Measurements from ENCODE around the gene COL27A1. TPM values are rescaled to one million over a fixed set of nuclear protein-coding genes. Genes with fewer than 3 reads are reported as not detected.

COL27A1 gene
- total RNA-seq, 2 donors from 2014 or later, result 8.7 to 54.8 TPM

DNA sequence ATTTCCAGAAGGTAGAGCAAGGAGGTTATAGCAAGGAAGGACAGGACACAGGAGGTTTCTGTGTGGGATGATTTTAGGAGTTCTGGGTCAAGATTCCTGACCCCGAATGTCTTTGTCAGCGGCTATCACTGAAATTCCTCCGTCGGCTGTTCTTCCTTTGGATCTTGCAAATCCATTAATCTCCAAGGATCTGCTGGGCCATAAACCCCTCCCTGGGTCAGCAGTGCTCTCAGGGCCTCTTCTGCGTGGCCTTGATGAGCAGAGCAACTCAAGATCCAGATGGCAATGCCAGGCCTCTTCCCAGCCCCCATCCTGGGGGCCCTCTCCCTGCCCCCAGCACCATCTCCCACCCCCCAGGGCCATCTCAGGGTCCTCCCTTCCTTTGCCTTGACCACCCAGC, 16.3 kb upstream of the COL27A1 start:
- Histone ChIP-seq H3K27me3 (replicated peaks; ENCODE audit: insufficient read depth) (no peaks in the 10 kb centered on the region), H3K4me1 (replicated peaks) (no peaks in the 10 kb centered on the region), H3K4me3 (no peak overlapping the region), H3K9me3 (no peaks in the 10 kb centered on the region), H3K36me3 (no peaks in the 10 kb centered on the region), H3K27ac (no peak overlapping the region)
- over 99% methylated on average over 5 of the region's 5 CpGs for WGBS
- DNase-seq (ENCODE audit: low spot score), result no peak
- TF ChIP-seq POLR2AphosphoS5 (IDR thresholded peaks at IDR 0.05), result no peak
- no peak for TF ChIP-seq POLR2A (IDR thresholded peaks at IDR 0.05)
- TF ChIP-seq, protein P1, sequence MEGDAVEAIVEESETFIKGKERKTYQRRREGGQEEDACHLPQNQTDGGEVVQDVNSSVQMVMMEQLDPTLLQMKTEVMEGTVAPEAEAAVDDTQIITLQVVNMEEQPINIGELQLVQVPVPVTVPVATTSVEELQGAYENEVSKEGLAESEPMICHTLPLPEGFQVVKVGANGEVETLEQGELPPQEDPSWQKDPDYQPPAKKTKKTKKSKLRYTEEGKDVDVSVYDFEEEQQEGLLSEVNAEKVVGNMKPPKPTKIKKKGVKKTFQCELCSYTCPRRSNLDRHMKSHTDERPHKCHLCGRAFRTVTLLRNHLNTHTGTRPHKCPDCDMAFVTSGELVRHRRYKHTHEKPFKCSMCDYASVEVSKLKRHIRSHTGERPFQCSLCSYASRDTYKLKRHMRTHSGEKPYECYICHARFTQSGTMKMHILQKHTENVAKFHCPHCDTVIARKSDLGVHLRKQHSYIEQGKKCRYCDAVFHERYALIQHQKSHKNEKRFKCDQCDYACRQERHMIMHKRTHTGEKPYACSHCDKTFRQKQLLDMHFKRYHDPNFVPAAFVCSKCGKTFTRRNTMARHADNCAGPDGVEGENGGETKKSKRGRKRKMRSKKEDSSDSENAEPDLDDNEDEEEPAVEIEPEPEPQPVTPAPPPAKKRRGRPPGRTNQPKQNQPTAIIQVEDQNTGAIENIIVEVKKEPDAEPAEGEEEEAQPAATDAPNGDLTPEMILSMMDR (IDR thresholded peaks at IDR 0.05), result no peak
- intact Hi-C loops (cut with DNase I), result no loop called here

DNA sequence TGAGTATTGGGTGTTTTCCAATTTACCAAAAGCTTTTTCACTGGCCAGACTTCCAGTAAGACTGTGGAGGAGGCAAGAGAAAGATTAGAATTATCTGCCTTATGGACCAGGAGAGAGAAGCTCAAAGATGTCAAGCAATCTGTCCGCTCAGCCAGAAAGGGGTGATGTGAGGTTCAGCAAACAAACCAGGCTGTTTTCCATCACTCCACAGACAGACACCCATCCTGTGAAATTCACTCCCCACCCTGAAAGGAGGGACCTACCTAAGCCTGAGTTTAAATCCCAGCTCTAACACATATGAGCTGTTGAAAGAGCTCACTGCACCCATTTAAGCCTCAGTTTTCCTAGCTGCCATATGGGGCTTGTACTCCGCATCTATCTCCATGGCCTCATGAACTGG, 14.9 kb upstream of the COL27A1 start:
- Histone ChIP-seq H3K9me3 (no peaks in the 10 kb centered on the region), H3K4me1 (replicated peaks) (no peaks in the 10 kb centered on the region), H3K36me3 (no peaks in the 10 kb centered on the region), H3K4me3 (no peak overlapping the region), H3K27me3 (replicated peaks; ENCODE audit: insufficient read depth) (no peaks in the 10 kb centered on the region), H3K27ac (no peak overlapping the region)
- TF ChIP-seq POLR2AphosphoS5 (IDR thresholded peaks at IDR 0.05) (no peak), POLR2A (IDR thresholded peaks at IDR 0.05) (no peak)
- TF ChIP-seq, protein P1 (IDR thresholded peaks at IDR 0.05), result no peak
- no peak for DNase-seq (ENCODE audit: low spot score)
- intact Hi-C loops (cut with DNase I), result no loop called here
- 98% methylated on average over 2 of the region's 2 CpGs for WGBS

DNA sequence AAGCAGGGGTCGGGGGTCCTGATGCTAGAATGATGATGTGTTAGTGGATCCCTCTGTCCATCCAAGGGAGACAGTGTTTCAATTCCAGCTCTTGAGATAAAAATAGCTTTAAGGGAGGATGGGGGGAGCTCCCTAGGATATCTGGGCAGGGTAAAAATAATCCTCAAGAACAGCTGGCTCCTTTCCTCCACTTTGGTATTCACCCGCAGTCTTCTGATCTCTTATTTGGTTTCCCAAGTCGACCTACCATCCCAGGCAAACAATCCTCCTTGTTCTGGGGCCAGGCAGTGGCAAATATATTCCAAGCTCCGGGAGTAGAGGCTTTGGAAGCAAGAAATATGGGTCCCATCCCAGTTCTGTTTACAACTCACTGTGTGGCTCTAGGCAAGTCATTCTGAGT, 14.5 kb upstream of the COL27A1 start:
- H3K27ac ChIP-seq, result no peak overlapping the region
- 47% methylated on average over 4 of the region's 4 CpGs for WGBS

DNA sequence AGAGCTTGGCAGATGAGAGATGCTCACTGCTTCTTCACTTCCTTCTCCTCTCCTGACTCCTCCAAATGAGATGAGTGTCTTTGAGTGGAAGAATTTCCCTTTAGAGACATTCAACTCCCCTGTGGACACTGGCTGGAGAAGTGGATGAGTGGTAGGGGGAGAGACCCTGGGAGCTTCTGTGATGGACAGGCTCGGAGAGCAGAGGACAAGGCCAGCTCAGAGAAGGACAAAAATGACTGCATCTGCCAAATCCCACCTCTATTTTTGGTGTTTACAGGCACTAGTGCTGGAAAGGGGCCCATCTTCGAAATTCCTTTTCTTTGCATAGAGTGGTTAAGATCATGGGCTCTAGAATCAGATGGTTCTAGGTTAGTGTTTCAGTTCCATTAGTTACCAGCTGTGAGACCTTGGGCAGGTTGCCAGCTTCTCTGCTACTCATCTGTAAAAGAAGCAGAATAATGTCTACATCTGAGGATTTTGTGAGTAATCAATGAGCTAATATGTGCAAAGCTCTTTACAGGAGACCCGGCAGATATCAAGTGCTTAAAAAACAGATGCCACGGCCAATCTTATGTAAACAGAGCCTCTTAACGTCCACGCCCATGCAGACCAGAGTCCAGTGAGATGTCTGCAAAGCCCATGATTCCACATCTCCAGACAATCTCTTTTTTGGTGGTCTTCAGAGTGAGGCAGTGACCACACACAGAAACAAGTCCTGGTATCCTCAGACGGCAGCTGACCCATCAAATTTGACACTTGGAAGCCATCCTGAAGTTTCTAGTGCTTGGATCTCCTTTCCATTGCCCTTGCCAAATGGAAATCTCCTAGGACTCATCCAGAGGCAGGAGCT, 13.6 kb upstream of the COL27A1 start:
- Histone ChIP-seq H3K36me3 (no peaks in the 10 kb centered on the region), H3K4me1 (replicated peaks) (no peaks in the 10 kb centered on the region), H3K27me3 (replicated peaks; ENCODE audit: insufficient read depth) (no peaks in the 10 kb centered on the region), H3K9me3 (no peaks in the 10 kb centered on the region), H3K27ac (no peak overlapping the region), H3K4me3 (no peak overlapping the region)
- intact Hi-C loops (cut with DNase I), result no loop called here
- WGBS, result 41% methylated on average over 7 of the region's 7 CpGs
- TF ChIP-seq POLR2AphosphoS5 (IDR thresholded peaks at IDR 0.05), result no peak
- no peak for TF ChIP-seq POLR2A (IDR thresholded peaks at IDR 0.05)
- TF ChIP-seq, protein P1 (IDR thresholded peaks at IDR 0.05), result no peak
- no peak for DNase-seq (ENCODE audit: low spot score)

More for the DNA sequence above, 14.5 kb upstream of the COL27A1 start:
- no peaks in the 10 kb centered on the region for H3K27me3 ChIP-seq (replicated peaks; ENCODE audit: insufficient read depth)
- H3K4me3 ChIP-seq, result no peak overlapping the region
- no peaks in the 10 kb centered on the region for H3K9me3 ChIP-seq
- no peaks in the 10 kb centered on the region for H3K36me3 ChIP-seq
- intact Hi-C loops (cut with DNase I), result no loop called here
- H3K4me1 ChIP-seq (replicated peaks), result no peaks in the 10 kb centered on the region
- TF ChIP-seq POLR2AphosphoS5 (IDR thresholded peaks at IDR 0.05), result no peak
- TF ChIP-seq, protein P1 (IDR thresholded peaks at IDR 0.05), result no peak
- no peak for TF ChIP-seq POLR2A (IDR thresholded peaks at IDR 0.05)
- DNase-seq (ENCODE audit: low spot score), result no peak

DNA sequence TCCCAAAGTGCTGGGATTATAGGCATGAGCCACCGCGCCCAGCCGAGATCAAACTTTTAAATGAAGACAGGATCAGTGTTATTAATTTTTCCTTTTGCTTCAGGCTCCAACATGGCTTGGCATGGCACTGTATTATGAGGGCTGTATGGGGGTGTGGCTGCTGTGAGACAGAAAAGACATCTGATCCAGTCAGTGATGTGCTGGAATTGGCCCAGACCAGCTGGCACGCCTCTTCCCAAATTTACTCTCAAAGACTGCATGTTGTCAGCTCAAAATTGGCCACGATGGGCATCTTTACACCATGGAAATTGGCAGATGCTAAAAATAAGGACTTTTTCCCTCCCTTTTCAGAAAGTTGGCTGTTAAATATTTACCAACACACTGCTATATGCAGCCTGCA, 12.1 kb upstream of the COL27A1 start:
- no peak overlapping the region for H3K27ac ChIP-seq
- no peaks in the 10 kb centered on the region for H3K9me3 ChIP-seq
- H3K36me3 ChIP-seq, result no peaks in the 10 kb centered on the region
- intact Hi-C loops (cut with DNase I), result no loop called here
- no peak for DNase-seq (ENCODE audit: low spot score)
- H3K27me3 ChIP-seq (replicated peaks; ENCODE audit: insufficient read depth), result no peaks in the 10 kb centered on the region
- whole genome bisulfite sequencing, result 92% methylated on average over 5 of the region's 5 CpGs
- no peak overlapping the region for H3K4me3 ChIP-seq
- no peak for TF ChIP-seq POLR2AphosphoS5 (IDR thresholded peaks at IDR 0.05)
- TF ChIP-seq, protein P1 (IDR thresholded peaks at IDR 0.05), result no peak
- no peak for TF ChIP-seq POLR2A (IDR thresholded peaks at IDR 0.05)
- H3K4me1 ChIP-seq (replicated peaks), result no peaks in the 10 kb centered on the region

Measured in prostate gland (tissue), 2 donors.